Measurements from ENCODE around the gene RALGPS1. TPM values are rescaled to one million over a fixed set of nuclear protein-coding genes. Genes with fewer than 3 reads are reported as not detected.

The RALGPS1 gene
- total RNA-seq, 1 experiment from 2014 or later = 18.6 TPM

DNA sequence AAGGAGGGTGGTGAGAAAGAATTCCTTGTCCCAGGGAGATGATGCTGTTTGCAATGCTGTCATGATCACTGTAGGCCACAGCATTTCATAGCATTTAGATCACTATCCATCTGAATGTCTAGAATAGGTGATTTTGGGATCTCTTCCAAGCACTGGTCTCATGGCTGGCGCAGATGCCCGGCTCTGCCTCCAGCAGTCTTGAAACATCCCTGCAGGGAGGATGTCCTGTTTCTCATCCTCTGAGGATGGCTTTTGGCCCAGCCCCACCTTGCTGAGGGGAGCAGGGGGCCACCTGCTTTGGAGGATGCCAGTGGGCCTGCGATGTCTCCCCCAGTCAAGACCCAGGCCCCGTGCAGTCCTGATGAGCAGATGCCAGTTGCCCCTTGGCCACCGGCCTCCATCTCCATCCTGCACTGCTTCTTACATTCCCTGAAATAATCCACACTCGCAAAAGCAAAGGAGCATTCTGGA is 286.5 kb downstream of the RALGPS1 start:
- H3K4me1 ChIP-seq (ENCODE audit: insufficient read depth, low read length) = no peaks in the 10 kb centered on the region
- no CpG with 5 or more reads among the region's 6 CpGs for whole genome bisulfite sequencing (ENCODE audit: extremely low coverage, insufficient read length, low lambda C conversion rate)
- H3K14ac ChIP-seq (ENCODE audit: insufficient read depth, low read length) = no peak overlapping the region
- H3K56ac ChIP-seq (ENCODE audit: insufficient read length, low read depth, low read length) = no peak overlapping the region
- no peak overlapping the region for H4K5ac ChIP-seq (ENCODE audit: insufficient read length, low read depth, low read length)
- TF ChIP-seq, protein P1, sequence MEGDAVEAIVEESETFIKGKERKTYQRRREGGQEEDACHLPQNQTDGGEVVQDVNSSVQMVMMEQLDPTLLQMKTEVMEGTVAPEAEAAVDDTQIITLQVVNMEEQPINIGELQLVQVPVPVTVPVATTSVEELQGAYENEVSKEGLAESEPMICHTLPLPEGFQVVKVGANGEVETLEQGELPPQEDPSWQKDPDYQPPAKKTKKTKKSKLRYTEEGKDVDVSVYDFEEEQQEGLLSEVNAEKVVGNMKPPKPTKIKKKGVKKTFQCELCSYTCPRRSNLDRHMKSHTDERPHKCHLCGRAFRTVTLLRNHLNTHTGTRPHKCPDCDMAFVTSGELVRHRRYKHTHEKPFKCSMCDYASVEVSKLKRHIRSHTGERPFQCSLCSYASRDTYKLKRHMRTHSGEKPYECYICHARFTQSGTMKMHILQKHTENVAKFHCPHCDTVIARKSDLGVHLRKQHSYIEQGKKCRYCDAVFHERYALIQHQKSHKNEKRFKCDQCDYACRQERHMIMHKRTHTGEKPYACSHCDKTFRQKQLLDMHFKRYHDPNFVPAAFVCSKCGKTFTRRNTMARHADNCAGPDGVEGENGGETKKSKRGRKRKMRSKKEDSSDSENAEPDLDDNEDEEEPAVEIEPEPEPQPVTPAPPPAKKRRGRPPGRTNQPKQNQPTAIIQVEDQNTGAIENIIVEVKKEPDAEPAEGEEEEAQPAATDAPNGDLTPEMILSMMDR (conservative IDR thresholded peaks at IDR 0.05) = no peak
- H3K27ac ChIP-seq (ENCODE audit: insufficient read length, low read depth, low read length) = no peak overlapping the region
- Mint-ChIP-seq H3K4me3 (no peak overlapping the region), H3K27ac (no peak overlapping the region; a peak in 1 of 7 replicates), H3K36me3 (ENCODE audit: insufficient read depth in 1 of 3, low read depth in 3 of 3) (0 out of 7 replicates have a peak, but pooled peaks cover 0 to 2% (median 0%) of the 10 kb centered on the region in 3 experiments), H3K9me3 (no peaks in the 10 kb centered on the region), H3K4me1 (peaks cover 5 to 16% of the 10 kb centered on the region in 2 experiments), H3K27me3 (ENCODE audit: low read depth) (no peaks in the 10 kb centered on the region)
- no peak overlapping the region for H3T11ph ChIP-seq (ENCODE audit: low read length)
- no peak overlapping the region for H3K4me2 ChIP-seq (ENCODE audit: insufficient read depth, insufficient read length, low read length)
- H2AK5ac ChIP-seq (ENCODE audit: insufficient read length, low read length) = no peak overlapping the region
- no peak overlapping the region for H3K4ac ChIP-seq (ENCODE audit: low read depth, low read length)
- no peak overlapping the region for H3K23ac ChIP-seq (ENCODE audit: insufficient read length, low read depth, low read length)
- no peaks in the 10 kb centered on the region for H4K20me1 ChIP-seq (ENCODE audit: control insufficient read depth, insufficient read depth, insufficient read length)
- peaks cover 2% of the 10 kb centered on the region for H3K23me2 ChIP-seq (ENCODE audit: insufficient read length, low read depth, low read length, poor library complexity, severe bottlenecking)
- no peaks in the 10 kb centered on the region for H3K79me1 ChIP-seq (ENCODE audit: insufficient read depth, low read depth, low read length, poor library complexity, severe bottlenecking)
- no peak overlapping the region for H2BK12ac ChIP-seq (ENCODE audit: insufficient read length, low read depth, low read length)
- H3K27me3 ChIP-seq (ENCODE audit: insufficient read depth, low read length) = no peaks in the 10 kb centered on the region
- DNase-seq = no peak
- H2BK20ac ChIP-seq (ENCODE audit: low read depth, low read length, poor library complexity, severe bottlenecking) = no peak overlapping the region
- no peak overlapping the region for H2BK120ac ChIP-seq (ENCODE audit: low read depth, low read length, poor library complexity, severe bottlenecking)
- H2BK15ac ChIP-seq (ENCODE audit: low read depth, low read length) = no peak overlapping the region
- H3K18ac ChIP-seq (ENCODE audit: insufficient read length, low read depth, low read length) = no peak overlapping the region
- H2AFZ ChIP-seq (ENCODE audit: low read length) = no peak overlapping the region
- H4K91ac ChIP-seq (ENCODE audit: insufficient read length, low read depth, low read length) = no peak overlapping the region
- no peak overlapping the region for H4K8ac ChIP-seq (replicated peaks; ENCODE audit: insufficient read length, low read depth, low read length)
- H3K9ac ChIP-seq (ENCODE audit: extremely low read depth, insufficient read length, low read length) = no peak overlapping the region
- no peaks in the 10 kb centered on the region for H3K9me3 ChIP-seq (ENCODE audit: control insufficient read depth, low read depth, low read length)
- H3K79me2 ChIP-seq (ENCODE audit: insufficient read depth, low read length) = no peaks in the 10 kb centered on the region
- no peak overlapping the region for H2BK5ac ChIP-seq (ENCODE audit: insufficient read length, low read length)

Data from H9 (cell line).